ENCODE measurements around the gene HECTD4. TPM values are rescaled to one million over a fixed set of nuclear protein-coding genes. Genes with fewer than 3 reads are reported as not detected.

HECTD4 gene
- total and polyA plus RNA-seq, 9 of the 15 experiments (the other 6 are each of a cell fraction or from before 2014, with no cell fraction given): 3.5 to 33.3 (median 13.5) TPM

GRCh38 chr12:112409064-112409905, 27.1 kb upstream of the HECTD4 start, which contains the start of gene RPL6 (continued):
- TF ChIP-seq, protein P1, sequence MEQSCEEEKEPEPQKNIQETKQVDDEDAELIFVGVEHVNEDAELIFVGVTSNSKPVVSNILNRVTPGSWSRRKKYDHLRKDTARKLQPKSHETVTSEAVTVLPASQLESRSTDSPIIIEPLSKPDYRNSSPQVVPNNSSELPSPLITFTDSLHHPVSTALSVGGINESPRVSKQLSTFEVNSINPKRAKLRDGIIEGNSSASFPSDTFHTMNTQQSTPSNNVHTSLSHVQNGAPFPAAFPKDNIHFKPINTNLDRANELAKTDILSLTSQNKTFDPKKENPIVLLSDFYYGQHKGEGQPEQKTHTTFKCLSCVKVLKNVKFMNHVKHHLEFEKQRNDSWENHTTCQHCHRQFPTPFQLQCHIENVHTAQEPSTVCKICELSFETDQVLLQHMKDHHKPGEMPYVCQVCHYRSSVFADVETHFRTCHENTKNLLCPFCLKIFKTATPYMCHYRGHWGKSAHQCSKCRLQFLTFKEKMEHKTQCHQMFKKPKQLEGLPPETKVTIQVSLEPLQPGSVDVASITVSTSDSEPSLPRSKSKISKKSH (CRISPR knock-in tag; IDR thresholded peaks at IDR 0.05): no peak
- TF ChIP-seq HMG20A (CRISPR knock-in tag; conservative IDR thresholded peaks at IDR 0.05): no peak
- TF ChIP-seq DPF2 (IDR thresholded peaks at IDR 0.05): peak; percentile 66
- no peak for TF ChIP-seq SMARCB1 (IDR thresholded peaks at IDR 0.05; ENCODE audit: insufficient read length, low read depth)
- TF ChIP-seq, protein P2, sequence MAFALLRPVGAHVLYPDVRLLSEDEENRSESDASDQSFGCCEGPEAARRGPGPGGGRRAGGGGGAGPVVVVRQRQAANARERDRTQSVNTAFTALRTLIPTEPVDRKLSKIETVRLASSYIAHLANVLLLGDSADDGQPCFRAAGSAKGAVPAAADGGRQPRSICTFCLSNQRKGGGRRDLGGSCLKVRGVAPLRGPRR (CRISPR knock-in tag; IDR thresholded peaks at IDR 0.05): no peak
- TF ChIP-seq ZNF830 (CRISPR knock-in tag; IDR thresholded peaks at IDR 0.05): no peak
- TF ChIP-seq ILK (tag; IDR thresholded peaks at IDR 0.05; ENCODE audit: borderline replicate concordance, low read depth): no peak
- 0 out of 2 replicates have a peak, but pooled peaks have one; percentile 28 for TF ChIP-seq DIDO1 (tag; IDR thresholded peaks at IDR 0.05; ENCODE audit: low read depth)
- peak; percentile 34; the same call in 1 of the 2 replicates for TF ChIP-seq CREB1 (IDR thresholded peaks at IDR 0.05)
- no peak for TF ChIP-seq CREB1 (CRISPR knock-in tag; IDR thresholded peaks at IDR 0.05)
- TF ChIP-seq CTCF (IDR thresholded peaks at IDR 0.05 in 2 of 3, conservative IDR thresholded peaks at IDR 0.05 in 1 of 3; ENCODE audit: insufficient read depth in 2 of 3, low read depth in 1 of 3, low read length in 3 of 3): no peak
- no peak for TF ChIP-seq ZNF184 (CRISPR knock-in tag; IDR thresholded peaks at IDR 0.05)
- peak; percentile 92 for TF ChIP-seq ZNF384 (IDR thresholded peaks at IDR 0.05; ENCODE audit: low read depth, low read length)
- no peak for TF ChIP-seq ATF6 (CRISPR knock-in tag; IDR thresholded peaks at IDR 0.05)
- no peak for TF ChIP-seq SNIP1 (IDR thresholded peaks at IDR 0.05; ENCODE audit: low read depth)
- TF ChIP-seq TCF3 (CRISPR knock-in tag; IDR thresholded peaks at IDR 0.05): no peak; the same call in 1 of the 2 replicates
- TF ChIP-seq PHTF2 (CRISPR knock-in tag; IDR thresholded peaks at IDR 0.05): no peak
- TF ChIP-seq CEBPB (tag; IDR thresholded peaks at IDR 0.05): 0 out of 2 replicates have a peak, but pooled peaks have one; percentile 32
- TF ChIP-seq HBP1 (CRISPR knock-in tag; IDR thresholded peaks at IDR 0.05): no peak; the same call in 1 of the 2 replicates
- TF ChIP-seq RBBP5 (IDR thresholded peaks at IDR 0.05; ENCODE audit: borderline replicate concordance, insufficient read depth, low read length, poor library complexity, severe bottlenecking): peak; percentile 98

All from K562 (cell line).